NCI-H748 treated with DMSO at 0.1 percent for 48 hours (cell line): ENCODE results near the gene CRTC1.
"Not testable (repeated sequence)": the region's sequence is repeated elsewhere in the genome, so short reads cannot be mapped to it uniquely, and the experiment has no call there.

ENCODE experiments used
- DNase-seq: peaks from one replicate; lab custom pipeline; 2025; lab: John Stamatoyannopoulos, UW

The CRTC1 gene

GRCh38 chr19:18727602-18728001, 44.1 kb downstream of the CRTC1 start:
- DNase-seq = not testable (repeated sequence)

DNA sequence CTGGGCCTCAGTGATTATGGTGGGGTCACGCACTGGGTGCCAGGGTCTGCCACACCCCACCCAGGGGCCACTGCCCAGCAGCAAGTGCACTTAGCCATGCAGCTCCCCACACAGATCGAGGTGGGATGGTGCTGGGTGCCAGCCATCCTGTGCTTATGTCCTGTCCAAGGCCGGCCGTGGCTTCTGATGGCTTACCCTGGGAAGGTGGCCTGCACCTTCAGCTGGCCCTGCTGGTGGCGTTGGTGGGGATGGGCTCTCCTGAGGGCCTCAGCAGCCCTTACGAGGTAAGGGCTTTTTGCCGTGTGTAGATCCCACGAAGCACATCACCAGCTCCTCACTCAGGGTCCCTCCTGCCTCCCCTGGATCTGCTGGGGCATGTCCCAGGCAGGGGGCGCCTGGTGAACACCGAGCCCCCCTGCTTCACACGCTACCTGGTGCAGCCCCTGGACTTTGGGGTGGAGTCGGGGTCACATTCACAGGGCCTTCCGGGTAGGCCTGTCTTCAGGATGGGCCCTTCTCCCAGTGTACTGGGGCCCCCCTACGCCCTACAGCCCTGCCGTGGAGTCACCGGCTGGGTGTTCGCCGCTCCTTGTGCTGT, 46.6 kb downstream of the CRTC1 start:
- no peak for DNase-seq

DNA sequence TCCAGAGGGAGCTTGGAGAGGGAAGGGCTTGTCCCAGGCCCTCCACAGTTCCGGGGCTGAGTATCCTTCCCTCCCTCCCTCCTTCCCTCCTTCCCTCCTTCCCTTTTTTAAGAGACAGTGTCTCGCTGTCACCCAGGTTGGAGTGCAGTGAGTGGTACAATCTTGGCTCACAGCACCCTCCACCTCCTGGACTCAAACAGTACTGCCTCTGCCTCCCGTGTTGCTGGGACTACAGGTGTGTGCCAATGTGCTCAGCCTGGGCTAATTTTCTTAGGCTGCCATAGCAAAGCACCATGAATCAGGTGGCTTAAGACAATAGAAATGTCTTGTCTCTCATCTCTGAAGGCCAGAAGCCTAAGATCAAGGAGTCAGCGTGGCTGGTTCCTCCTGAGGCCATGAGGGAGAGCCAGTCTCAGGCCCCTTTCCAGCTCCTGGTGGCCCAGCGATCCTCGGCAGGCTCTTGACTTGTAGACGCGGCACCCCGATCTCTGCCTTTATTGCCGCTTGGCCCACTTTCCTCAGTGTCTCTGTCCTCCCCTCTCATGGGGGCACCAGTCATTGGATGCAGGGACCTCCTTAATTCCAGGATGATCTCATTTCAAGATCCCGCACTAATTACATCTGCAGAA, 47.5 kb downstream of the CRTC1 start:
- no peak for DNase-seq

- no peak for DNase-seq
Measured at GRCh38 chr19:18731562-18732008, 48.1 kb downstream of the CRTC1 start.

DNA sequence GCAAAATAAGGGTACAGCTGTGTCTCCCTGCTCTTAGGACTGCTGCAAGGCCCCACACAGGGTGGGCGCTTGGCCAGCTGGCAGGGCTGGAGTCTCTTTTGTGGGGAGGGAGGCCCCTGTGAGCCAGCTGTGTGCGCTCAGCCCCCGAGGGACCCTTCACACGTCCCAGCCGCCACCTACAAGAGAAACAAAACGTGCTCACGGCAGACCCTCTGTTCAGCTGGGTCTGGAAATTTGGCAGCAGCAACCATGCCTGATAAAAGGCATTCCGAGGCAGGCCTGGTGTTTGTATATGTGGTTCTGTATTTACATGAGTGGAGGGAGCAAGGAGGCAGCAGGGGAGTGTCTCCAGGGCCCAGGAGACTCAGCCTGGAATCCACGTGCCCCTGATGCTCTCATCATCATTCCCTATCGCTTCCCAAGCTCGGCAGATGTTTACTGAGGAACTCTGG, 49.7 kb downstream of the CRTC1 start:
- DNase-seq = no peak

GRCh38 chr19:18733762-18734332, 50.4 kb downstream of the CRTC1 start:
- DNase-seq = not testable (repeated sequence)

GRCh38 chr19:18735324-18735723, 51.8 kb downstream of the CRTC1 start:
- DNase-seq = no peak

DNA sequence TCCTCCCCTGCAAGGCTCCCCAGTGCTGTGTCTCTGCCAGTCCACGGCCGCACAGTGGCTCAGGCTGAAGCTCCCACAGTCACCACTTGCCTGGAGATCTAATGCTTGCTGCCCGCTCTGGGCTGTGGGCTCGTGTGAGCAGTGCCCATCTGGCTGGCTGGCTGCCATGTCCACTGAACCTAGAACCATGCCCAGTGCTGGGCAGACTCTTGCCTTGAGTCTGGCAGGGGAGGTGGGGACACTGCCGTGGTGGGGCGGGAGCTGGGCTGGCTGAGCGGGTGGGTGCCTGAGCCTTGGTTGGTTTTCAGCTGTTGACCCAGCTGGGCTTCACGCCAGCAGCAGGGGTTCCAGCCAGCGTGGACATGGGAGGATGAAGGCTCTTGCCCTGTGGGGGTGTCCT, 52.3 kb downstream of the CRTC1 start:
- no peak for DNase-seq

DNA sequence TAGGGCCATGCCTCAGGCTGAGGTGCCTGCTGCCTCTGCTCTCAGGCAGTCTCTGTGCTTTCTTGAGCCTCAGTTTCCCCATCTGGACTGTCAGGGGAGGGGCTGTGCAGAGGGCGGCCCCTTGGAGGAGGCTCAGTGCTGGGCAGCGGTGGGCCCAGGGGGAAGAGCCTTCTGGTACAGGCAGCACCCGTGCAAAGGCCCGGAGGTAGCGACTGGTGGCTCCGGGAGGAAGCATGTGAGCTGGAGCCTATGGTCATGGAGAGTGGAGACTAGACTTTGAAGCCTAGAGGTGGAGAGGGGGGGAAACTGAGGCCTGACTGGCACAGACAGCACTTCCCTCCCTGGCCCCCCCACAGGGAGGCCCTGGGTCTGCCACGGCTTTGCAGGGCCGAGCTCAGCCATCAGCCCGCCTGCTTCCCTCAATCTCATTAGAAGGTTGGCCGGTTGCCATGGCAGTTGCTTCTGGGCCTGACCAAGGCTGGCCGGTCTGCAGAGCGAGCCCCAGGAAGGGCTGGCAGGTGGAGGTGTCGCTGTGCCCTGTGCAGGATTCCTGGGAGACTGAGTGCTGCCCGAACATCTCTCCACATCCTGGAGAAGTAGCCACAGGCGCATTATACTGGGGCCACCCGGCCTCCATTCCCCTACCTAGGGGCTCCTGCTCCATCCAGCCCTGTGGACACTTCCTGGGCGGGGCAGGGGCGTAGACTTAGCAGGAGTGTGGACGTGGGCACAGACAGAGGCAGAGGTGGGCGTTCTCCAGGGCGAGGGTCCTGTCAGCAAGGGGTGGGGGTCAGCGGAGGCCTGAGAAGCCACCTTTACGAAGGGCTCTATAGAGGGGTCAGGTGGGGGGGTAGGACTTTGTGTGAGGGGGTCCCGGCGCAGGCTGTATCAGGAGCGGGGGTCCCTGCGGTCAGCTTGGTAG, 53.2 kb downstream of the CRTC1 start:
- no peak for DNase-seq

DNA sequence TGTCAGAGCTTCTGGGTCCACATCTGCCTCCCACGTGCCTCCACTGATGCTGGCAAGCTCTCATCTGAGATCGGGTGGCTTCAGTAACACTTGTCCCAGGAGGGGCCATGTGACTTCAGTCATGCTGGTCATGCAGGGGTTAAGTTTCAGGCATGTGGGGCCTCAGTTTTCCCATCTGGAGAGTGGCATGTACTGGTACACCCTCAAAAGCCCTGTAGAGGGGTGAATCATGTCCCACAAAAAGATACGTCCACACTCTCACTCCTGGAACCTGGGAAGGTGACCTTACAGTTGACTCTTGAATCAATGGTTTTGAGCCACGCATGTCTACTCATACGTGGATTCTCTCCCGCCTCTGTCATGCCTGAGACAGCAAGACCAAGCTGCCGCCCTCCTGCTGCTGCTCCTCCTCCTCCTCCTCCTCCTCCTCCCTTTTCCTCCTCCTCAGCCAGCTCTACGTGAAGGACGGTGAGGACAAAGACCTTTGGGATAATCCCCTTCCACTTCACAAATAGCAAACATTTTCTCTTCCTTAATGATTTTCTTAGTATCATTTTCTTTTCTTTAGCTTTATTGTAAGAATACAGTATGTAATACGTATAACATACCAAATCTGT, 54.0 kb downstream of the CRTC1 start:
- no peak for DNase-seq

DNA sequence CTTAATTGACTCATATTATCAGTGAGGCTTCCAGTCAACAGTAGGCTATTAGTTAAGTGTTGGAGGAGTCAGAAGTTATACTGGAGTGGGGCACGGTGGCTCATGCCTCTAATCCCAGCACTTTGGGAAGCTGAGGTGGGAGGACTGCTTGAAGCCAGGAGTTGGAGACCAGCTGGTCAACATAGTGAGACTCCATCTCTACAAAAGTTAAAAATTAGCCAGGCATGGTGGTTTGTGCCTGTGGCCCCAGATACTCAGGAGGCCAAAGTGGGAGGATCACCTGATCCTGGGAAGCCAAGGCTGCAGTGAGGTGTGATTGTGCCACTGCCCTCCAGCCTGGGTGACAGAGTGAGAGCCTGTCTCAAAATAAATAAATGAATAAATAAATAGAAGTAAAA, 54.5 kb downstream of the CRTC1 start:
- DNase-seq = no peak

DNA sequence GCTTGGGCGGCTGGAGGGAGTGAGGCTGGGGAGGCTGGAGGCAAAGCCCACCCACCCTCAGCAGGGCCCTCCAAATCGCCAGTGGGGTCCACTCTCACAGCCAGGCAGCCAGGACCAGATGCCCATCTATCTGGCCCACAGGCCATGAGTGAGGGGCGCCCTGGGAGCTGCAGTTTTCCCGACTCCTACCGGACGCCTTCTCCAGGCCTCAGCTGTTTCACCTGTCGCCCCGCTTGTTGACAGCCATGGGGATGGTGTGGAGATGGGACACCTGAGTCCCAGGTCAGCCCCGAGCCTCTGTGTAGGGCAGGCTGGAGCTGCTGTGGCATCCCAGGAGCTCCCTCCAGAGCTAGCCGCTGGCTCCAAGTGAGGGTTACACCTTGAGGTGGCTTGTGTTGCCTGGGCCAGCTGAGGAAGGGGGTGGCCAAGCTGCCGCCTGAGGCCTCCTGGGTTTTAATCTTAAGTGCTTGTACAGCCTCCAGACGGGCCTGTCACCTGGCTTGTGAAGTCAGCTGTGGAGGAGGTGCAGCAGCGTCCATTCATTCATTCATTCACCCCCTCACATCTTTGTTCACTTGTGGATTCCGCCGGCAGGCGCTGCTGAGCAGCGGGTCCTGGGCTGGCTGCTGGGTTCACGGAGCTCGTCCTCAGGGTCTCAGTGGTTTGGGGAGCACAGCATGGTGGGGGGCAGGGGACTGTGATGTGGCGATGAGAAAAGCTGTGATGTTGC, 55.6 kb downstream of the CRTC1 start:
- DNase-seq = no peak

DNA sequence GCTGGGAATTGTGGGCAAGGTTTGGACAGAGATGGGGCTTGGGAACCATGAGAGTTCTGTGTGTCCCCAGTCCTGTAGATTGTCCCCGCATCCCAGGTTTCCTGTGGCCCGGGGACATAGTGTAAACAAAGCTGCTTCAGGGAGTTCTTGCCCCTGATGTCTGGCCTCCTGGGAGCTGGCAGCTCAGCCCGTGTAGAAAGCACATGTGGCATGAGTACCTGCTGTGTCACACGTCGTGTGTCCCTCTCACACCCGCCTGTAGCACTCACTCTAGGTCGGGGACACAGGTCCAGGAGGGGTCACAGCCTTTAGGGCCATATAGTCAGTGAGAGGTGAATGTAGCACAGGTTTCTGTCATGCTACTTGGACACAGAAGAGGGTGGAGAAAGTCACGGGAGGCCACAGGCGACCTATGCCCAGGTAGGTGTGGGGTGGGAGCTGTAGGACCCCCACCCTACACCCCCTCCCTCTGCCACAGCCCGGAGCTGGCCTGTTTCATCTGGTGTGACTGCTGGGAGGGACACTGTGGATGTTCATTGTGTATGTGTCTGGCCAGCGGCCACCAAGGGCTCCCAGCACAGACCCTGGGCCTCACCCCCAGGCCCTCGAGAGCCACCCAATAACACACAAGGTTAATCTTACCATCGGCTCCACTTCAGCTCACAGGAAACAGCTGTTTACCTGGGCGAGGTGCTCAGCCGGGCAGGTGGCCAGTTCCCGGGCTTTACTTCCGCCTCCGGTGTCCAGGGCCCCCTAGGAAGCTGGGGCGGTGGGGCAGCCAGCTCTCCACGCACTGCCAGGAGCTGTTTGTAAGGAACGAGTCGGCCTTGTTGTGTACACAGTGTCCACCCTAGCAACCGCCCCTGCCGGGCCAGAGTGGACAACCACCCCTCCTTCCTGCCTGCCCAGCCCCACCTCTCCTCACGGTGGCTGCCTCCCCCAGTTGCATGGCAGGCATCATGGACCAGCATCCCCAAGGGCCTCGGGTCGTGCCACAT, 57.9 kb downstream of the CRTC1 start:
- DNase-seq = peak; percentile 31

DNA sequence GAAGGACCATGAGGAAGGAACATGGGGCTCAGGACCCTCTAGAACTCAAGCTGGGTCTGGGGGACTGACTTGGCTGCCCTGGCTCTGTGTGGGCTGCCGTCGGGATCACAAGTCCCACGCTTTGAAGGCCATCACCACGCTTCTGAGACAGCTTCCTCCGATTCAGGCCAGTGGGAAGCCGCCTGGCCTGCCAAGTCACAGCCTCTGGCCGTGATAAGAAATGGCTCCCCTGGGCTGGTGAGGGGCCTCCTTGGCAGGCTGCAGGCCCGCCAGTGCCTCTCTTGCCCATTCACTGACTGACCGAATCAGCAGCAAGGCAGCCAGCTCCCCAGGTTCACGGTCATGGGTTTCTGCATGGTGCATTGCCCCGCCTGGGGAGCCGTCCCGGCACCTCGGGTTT, 58.8 kb downstream of the CRTC1 start:
- DNase-seq = no peak

DNA sequence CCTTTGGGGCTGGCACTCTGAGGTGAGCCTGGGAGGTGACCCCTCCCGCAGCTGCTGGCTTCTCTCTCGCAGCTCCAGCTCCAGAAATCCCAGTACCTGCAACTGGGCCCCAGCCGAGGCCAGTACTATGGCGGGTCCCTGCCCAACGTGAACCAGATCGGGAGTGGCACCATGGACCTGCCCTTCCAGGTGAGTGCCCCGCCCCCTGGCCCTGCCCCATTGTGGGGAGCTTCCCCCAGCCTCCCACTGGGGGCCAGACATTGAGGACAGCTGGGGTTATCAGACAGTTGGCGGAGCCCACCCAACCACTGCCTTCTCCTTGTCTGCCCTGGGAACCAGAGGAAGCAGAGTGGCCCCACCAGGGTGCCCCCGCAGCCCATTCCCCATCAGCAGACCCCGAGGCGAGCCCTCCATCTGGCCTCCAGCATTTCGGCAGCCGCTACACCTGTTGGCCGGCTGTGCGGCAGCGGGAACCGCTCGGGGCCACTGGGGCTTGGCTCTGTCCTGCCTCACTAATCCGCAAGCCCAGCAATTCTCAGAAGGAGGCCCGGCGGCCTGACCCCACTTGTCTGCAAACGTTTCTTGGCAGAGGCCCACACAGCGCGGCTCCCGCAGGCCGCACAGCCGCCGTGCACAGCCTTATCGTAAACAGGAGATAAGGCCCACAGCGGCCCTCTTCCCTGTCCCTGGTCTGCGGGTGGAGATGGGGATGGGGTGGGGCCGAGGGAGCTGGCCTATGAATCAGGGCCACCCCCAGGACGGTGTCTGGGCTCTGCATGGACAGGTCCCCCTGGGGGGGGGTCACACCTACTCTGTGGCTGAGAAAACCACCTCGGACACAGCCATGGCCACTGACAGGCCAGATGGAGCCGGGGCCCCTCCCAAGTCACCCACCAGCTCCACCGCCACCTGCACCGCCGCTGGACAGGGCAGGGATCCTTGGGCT, 59.6 kb downstream of the CRTC1 start:
- no peak for DNase-seq

DNA sequence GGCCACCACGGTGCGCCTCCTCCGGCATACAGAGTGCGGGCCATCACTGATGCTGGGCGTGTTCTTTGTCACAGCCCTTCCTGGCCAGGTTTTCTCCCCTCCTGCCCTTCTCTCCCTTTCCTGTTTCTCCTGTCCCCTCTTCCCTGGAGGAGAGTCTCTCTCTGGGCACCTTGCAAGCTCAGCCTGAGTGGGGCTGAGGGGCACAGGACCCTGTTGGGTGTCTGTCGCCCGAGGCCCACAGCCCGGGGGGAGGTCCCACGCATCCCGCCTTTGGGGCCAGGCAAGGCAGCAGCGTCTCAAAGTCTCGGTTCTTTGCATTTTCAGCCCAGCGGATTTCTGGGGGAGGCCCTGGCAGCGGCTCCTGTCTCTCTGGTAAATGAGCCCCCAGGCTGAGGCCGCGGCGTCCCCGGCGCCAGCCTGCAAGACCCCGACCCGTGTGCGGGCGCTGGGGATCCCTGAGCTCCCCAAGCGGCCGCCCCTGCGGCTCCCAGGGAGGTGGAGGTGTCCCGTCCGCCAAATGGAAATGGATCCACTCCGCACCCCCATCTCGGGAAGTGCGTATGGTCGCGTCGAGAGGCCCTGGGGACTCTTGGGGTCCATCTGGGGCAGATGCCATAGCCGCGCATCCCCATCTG, 60.4 kb downstream of the CRTC1 start:
- no peak for DNase-seq

DNA sequence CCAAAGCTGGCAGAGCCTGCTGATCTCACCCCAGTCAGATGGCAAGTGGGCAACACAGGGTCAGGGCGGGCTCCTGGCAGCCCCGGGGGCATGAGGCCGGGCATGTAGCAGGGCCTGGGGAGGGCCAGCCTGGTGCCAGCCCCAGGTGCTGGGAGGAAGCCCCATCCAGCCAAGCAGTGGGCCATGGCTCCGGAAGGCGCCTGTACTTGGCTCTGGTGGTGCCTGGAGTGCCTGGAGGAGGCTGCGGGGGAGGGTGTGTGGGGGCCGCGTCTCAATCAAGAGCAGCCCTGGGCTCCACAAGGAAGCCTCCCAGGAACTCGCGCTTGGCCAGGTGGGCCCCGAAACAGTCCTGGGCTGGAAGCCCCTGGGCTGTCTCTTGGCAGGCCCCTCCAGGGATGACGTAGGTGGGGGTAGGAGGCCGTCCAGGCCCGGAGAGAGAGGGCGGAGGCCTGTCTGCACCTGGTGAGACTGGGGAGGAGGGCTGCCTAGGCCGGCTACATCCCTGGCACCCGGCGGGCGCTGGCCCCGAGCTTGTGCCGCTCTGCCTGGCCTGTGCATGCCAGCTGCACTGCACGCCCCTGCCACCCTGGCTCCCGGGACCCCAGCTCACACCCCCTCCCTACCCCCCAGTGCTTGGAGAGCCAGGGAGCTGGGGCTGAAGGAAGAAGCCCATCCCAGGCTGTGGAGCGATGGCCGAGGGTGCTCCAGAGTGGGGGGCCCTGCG, 61.7 kb downstream of the CRTC1 start:
- DNase-seq = no peak

- no peak for DNase-seq
Measured at GRCh38 chr19:18745931-18746330, 62.5 kb downstream of the CRTC1 start.
